Skin epidermis (tissue), 12 donors: ENCODE data around the gene TP53TG3B.
"Not testable (repeated sequence)": the region's sequence is repeated elsewhere in the genome, so short reads cannot be mapped to it uniquely, and the experiment has no call there.

ENCODE experiments used
- H3K27ac ChIP-seq, 21 experiments: fragments of 200-600 bp; sonication (generic) in 11 of 21; one replicate each; pipeline ENCODE4 v1.5.0; 2020; ENCODE audit warnings: mild to moderate bottlenecking in 3 of 21, inconsistent platforms in 2 of 21, moderate library complexity in 2 of 21
- H3K4me3 ChIP-seq, 7 experiments: fragments of 200-600 bp; sonication (generic) in 2 of 7; one replicate each; pipeline ENCODE4 v1.5.0; 2020; ENCODE audit warnings: inconsistent platforms in 2 of 7, mild to moderate bottlenecking in 2 of 7, moderate library complexity in 1 of 7

TP53TG3B gene, protein sequence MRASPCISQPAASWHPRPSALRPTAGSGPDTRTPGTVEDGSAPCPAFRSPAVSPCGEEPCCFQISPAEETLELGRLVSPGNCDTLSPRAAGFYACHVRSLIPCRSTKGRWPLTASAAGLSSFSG

DNA sequence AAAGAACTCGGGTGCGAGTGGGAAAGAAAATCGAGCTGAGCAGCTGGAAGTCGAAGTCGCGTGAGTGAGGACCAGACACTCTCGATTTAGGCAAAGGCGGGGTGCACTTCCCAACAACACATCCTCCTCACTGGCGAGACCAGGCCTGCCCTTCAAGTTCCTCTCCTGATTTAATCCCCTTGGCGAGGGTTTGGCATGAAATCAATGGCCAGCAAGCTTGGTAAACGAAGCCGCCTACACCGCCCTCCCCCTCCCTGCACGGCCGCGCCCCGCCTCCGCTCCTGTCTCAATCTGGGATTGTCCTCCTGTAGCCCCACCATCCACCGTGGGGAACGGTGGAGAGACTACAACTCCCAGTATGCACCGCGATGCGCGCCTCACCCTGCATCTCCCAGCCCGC, at the start of gene TP53TG3B:
TP53TG3B (plus strand) TSS at position 301 of the 400 bp plus-strand sequence; CDS start at position 369, 68 bp downstream.
- not testable (repeated sequence) for H3K4me3 ChIP-seq, H3K27ac ChIP-seq

DNA sequence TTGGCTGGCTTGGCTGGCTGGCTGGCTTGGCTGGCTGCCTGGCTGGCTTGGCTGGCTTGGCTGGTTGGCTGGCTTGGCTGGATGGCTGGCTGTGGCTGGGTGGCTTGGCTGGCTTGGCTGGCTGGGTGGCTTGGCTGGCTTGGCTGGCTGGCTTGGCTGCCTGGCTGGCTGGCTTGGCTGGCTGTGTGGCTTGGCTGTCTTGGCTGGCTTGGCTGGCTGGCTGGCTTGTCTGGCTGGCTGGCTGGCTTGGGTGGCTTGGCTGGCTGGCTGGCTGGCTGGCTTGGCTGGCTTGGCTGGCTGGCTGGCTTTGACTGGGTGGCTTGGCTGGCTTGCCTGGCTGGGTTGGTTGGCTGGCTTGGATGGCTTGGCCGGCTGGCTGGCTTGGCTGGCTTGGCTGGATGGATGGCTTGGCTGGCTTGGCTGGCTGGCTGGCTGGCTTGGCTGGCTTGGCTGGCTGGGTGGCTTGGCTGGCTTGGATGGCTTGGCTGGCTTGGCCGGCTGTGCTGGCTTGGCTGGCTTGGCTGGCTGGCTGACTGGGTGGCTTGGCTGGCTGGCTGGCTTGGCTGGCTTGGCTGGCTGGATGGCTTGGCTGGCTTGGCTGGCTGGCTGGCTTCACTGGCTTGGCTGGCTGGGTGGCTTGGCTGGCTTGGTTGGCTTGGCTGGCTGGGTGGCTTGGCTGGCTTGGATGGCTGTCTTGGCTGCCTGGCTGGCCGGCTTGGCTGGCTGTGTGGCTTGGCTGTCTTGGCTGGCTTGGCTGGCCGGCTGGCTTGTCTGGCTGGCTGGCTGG, 24.2 kb upstream of the TP53TG3B start:
- H3K27ac ChIP-seq, H3K4me3 ChIP-seq: not testable (repeated sequence)

DNA sequence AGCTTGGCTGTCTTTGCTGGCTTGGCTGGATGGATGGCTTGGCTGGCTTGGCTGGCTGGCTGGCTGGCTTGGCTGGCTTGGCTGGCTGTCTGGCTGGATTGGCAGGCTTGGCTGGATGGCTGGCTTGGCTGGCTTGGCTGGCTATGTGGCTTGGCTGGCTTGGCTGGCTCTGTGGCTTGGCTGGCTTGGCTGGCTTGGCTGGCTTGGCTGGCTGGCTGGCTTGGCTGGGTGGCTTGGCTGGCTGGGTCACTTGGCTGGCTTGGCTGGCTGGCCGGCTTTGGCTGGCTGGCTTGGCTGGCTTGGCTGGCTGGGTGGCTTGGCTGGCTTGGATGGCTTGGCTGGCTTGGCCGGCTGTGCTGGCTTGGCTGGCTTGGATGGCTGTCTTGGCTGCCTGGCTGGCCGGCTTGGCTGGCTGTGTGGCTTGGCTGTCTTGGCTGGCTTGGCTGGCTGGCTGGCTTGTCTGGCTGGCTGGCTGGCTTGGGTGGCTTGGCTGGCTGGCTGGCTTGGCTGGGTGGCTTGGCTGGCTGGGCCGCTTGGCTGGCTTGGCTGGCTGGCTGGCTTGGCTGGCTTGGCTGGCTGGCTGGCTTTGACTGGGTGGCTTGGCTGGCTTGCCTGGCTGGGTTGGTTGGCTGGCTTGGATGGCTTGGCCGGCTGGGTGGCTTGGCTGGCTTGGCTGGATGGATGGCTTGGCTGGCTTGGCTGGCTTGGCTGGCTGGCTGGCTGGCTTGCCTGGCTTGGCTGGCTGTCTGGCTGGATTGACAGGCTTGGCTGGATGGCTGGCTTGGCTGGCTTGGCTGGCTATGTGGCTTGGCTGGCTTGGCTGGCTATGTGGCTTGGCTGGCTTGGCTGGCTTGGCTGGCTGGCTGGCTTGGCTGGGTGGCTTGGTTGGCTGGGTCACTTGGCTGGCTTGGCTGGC, 22.8 kb upstream of the TP53TG3B start:
- H3K27ac ChIP-seq, H3K4me3 ChIP-seq: not testable (repeated sequence)

DNA sequence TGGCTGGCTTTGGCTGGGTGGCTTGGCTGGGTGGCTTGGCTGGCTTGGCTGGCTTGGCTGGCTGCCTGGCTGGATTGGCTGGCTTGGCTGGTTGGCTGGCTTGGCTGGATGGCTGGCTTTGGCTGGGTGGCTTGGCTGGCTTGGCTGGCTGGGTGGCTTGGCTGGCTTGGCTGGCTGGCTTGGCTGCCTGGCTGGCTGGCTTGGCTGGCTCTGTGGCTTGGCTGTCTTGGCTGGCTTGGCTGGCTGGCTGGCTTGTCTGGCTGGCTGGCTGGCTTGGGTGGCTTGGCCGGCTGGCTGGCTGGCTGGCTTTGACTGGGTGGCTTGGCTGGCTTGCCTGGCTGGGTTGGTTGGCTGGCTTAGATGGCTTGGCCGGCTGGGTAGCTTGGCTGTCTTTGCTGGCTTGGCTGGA, 22.1 kb upstream of the TP53TG3B start:
- not testable (repeated sequence) for H3K27ac ChIP-seq, H3K4me3 ChIP-seq

DNA sequence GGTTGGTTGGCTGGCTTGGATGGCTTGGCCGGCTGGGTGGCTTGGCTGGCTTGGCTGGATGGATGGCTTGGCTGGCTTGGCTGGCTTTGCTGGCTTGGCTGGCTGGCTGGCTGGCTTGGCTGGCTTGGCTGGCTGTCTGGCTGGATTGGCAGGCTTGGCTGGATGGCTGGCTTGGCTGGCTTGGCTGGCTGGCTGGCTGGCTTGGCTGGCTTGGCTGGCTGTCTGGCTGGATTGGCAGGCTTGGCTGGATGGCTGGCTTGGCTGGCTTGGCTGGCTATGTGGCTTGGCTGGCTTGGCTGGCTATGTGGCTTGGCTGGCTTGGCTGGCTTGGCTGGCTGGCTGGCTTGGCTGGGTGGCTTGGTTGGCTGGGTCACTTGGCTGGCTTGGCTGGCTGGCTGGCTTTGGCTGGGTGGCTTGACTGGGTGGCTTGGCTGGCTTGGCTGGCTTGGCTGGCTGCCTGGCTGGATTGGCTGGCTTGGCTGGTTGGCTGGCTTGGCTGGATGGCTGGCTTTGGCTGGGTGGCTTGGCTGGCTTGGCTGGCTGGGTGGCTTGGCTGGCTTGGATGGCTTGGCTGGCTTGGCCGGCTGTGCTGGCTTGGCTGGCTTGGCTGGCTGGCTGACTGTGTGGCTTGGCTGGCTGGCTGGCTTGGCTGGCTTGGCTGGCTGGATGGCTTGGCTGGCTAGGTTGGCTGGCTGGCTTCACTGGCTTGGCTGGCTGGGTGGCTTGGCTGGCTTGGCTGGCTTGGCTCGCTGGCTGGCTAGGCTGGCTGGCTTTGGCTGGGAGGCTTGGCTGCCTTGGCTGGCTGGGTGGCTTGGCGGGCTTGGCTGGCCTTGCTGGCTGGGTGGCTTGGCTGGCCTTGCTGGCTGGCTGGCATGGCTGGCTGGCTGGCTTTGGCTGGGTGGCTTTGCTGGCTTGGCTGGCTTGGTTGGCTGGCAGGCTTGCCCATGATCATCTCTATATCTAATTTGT, 21.3 kb upstream of the TP53TG3B start:
- not testable (repeated sequence) for H3K4me3 ChIP-seq

More for the DNA sequence above, 21.3 kb upstream of the TP53TG3B start:
- not testable (repeated sequence) for H3K27ac ChIP-seq
